Left kidney (tissue), 2 donors: ENCODE results near the gene TLX1. TPM values are rescaled to one million over a fixed set of nuclear protein-coding genes. Genes with fewer than 3 reads are reported as not detected.

ENCODE experiments used
- DNase-seq: peaks from one replicate; pipeline ENCODE4 v3.0.0-alpha.2; 2013
- polyA plus RNA-seq: library from polyadenylated mRNA; unstranded; fragments of 120-200 nt; gene quantifications from one replicate; pipeline ENCODE4 v1.2.1, GENCODE V29; 2013; ENCODE audit not compliant: insufficient read length

TLX1 gene
- polyA plus RNA-seq, 1 donor = not detected

DNA sequence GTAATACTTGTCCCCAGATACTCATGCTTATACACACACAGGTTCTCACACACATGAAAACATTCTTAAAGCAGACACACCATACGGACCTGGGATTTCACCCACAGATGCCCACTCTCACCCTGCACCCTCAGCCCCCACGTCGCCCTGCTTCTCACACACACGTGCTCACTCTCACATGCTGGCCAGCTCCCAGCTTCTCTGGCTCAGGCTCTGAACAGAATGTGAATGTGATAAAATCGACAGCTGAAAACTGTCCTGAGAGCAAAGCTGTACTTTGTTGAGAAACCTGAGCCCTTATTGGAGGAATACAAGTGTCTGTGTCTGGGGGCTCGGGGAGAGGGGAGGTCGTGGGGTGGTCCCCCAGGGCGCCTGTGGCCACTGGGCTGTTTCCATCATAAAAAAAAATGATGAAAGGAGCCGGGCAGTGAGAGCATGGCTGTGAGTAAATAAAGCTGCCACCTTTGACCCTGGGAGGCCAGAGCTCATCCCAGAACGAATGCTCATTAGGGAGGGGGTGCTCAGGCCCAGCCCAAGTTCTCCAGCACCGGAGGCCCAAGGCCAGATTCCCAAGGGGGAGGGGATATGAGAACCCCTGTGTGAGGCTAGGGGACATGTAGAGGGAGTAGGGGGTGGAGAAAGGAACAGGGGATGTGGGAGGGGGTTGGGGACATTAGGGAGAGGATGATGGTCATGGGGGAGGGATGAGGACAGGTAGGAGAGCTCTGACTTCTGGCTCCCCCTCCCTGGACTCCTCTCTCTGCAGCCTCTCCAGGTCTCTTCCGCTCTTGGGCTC lies 18.1 kb upstream of the TLX1 start:
- no peak for DNase-seq

DNA sequence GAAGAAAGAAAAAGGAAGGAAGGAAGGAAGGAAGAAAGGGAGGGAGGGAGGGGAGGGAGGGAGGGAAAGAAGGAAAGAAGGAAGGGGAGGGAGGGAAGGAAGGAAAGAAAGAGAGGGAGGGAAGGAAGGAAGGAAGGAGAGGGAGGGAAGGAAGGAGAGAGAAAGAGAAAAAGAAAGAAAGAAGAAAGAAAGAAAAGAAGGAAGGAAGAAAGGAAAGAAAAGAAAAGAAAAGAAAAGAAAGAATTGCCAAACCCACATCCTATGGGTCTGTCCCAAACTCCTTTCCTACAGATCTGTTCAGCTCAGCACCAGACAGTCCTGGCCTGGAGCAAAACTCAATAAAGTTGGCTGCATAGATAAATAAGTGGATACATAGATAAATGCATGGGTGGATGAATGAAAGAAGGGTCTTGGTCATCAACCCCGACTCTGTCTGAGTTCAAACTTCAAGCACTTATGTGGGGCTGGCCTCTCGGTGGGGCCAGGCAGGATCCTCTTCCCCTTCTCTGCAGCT lies 17.2 kb upstream of the TLX1 start:
- DNase-seq = no peak

DNA sequence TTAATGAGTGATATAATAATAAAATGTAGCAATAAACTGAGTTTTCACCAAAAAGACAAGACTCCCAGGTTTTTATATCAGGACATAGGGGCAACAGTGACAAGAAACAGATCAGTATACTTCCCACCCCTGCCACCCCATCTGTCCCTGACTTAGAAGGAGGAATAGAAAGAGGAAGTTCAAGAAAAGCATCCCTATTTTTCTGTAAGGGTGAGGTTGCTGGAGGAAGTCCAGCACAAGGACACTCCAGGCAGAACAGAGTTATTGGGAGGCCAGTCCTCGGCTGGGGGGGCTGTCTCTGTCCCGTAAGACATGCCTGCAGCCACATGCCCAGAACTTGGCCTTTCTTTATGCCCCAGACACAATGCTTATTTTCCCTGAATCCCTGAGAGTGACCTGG lies 16.5 kb upstream of the TLX1 start:
- no peak for DNase-seq

DNA sequence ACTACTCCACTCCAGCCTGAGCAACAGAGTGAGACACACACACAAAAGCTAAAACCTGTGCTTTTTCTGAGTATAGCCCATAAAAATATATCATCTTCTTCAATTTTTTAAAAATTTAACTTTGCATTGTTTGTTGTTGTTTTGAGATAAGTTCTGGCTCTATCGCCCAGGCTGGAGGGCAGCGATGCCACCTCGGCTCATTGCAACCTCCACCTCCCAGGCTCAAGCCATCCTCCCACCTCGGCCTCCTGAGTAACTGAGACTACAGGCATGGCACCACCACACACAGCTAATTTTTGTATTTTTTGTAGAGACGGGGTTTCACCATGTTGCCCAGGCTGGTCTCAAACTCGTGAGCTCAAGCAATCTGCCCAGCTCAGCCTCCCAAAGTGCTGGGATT lies 14.3 kb upstream of the TLX1 start:
- DNase-seq = no peak

DNA sequence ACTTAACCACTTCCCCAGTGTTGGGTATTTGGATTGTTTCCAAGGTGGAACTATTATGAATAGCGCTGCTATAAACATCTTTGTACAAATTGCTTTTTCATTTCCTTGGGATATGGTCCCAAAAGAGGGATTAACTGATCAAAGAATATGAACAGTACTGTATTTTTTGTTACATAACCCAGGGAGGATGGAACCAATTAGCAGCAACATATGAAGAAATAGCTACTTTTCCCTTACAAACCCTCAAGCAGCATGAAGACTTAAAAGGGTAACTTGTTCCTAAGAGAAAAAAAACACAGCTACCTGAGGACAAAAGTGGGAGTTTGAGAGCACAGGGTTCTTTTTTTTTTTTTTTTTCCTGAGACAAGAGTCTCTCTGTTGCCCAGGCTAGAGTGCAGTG lies 13.1 kb upstream of the TLX1 start:
- no peak for DNase-seq

DNA sequence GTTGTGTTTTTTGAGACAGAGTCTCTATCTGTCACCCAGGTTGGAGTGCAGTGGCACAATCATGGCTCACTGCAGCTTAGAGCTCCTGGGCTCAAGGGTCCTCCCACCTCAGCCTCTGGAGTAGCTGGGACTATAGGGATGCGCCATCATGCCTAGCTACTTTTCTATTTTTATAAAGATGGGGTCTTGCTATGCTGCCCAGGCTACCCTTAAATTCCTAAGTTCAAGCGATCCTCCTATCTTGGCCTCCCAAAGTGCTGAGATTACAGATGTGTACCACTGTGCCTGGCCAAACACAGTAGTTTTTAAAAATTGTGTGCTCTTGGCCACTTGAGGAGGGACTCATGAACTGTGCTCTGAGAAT lies 10.6 kb upstream of the TLX1 start:
- no peak for DNase-seq

DNA sequence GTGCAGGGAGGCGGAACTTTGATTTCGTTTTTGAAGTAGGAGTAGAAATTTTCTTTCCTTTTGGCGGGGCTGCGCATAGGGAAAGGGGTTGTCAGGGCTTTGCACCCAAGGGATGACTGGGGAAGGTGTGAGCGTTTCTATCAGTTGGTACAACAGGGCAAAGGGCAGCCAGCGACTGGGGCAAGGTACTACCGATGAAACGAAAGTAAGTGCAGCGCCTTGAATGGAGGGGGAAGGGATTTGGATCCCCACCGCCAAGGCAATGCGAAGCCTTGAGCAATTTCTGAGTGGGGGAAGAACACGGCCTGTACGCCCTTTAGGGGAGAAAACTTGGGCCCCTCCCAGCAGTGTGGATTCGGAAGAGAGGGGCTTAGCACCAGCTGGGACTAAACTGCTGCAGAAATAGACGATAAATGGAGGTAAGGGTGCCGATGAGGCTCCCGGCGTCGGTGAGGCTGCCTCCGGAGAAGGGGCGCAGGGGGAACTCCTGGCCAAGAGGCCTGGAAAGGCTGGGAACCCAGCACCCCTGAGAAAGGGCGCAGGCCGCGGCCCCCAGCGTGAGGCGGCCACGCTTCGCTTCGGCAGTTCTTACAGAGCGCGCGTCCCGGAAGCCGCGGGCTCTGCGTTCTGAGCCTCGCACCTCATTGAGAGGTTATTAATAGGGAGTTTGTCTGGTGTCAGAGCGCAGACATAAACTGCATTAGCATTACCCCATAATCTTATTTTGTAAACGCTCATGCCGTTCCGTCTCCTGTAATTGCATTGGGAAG lies 10.0 kb upstream of the TLX1 start:
- DNase-seq = no peak

DNA sequence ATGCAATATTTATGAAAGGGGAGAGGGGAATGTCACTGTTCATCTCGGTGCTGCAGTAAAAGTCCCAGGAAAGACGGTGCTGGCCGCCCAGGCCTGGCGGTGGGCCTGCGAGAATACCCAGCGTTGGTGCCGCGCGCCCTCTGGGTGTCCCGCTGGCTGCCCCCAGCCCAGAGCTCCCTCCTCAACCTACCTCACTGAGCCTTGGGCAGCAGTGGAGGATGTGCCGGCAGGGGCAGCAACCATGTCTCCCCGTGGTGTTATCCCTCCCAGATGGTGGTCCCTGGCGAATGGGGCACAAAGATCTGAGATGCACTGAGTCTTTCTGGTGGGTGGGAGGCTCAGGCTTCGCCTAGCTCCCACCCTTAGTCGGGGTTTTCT lies 9.5 kb upstream of the TLX1 start:
- no peak for DNase-seq

DNA sequence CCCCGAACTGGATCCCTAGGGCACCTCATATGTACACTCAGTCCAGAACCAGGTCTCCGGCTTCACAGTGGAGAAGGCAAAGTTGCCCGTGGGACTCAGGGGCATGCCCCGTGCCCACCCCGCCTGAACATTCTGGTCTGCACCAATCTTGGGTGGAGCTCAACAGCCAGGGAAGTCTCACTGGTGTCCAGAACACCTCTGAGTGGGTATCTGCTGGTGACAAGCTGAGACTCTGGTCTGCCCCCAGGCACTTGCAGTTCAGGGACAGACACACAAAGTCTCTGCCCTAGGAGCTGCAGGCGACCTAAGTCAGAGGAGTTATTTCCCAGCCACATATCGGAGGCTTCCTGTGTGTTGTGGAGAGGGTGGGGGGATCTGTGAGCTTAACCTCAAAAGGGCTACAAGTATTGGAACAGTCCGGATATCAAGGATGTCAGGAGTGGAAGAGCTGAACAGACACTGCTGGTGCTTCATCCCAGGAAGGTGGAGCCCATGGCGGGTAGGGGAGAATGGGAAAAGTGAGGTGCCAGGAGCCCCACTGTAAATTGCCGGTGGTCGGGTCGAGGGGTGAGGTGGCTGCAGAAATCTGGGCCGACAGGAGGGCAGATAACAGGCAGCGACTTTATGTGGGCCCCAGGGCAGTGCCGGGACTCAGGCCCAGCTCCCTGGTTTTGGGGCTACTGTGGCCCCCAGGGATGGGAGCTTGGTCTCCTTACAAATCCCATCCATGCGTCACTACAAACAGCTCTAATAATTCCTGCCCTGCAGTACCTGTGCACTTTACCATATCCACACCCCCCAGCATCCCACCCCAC lies 8.6 kb upstream of the TLX1 start:
- DNase-seq = no peak

DNA sequence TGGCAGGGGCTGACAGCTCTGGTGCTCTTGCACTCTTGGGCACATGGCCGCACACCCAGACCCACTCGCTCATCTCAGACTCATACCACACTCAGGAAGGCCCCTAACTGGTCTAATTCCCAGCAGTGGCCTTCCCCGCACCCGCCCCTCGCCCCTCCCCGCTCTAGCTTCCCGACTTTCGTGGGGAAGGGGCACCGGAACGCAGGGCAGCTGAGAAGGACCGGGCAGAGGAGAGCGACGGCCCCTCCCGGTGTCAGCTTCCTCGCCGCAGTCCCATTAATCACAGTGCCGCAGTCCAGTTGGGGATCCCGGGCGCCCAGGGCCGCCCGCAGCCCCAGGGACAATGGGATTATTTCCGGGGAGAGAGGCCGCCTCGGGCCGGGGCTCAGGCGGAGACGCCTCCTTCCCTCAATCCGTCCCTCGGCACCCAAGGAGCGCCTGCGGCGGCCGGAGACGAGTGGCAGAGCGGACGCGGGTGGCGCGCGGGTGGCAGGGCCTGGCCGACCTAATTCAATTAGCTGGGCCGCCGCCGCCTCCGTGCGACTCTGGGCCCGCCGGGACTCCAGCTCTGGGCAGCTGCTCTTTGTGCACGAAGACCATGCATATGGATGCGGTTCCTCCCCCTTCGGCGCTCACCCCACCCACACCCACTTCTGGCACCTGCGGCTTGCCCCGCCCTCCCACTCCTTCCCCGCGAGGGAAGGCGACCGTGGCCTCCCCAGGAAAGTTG lies 7.8 kb upstream of the TLX1 start:
- no peak for DNase-seq

DNA sequence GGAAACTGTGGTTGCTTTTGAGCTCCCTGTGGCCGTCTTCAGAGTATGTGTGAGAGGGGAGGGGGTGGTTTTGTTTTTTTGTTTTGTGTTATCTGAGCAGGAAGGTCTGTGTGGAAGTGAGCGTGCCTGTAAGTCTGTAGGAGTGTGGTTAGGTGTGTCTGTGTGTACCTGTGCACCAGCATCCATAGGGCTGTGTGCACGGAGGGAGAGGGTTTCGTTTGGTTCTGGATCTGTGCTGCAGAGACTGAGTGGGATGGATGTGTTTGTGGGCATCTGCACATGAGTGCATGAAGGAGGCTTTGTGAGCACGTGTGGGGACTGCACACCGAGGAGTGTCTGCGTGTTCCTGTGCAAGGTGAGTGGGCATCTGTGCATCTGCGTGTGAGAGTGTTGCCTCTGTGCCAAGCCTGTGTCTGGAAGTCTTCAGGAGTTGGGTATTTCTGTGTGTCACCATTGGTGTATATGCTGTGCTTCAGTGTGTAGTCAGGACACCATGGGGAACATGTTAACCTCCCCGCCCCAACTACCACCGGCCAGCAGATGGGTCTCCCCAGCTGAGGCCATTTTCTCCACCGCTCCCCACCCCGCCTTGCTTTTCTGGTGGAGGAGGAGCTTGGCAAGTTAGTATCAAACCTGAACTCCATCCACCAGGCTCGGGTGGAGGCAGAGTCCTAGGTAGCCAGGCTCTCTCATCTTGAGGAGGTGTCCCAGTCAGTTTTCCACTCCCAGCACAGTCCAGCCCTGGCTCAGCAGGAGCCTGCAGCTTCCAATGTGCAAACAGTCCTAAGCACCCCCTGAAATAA lies 7.1 kb upstream of the TLX1 start:
- no peak for DNase-seq

DNA sequence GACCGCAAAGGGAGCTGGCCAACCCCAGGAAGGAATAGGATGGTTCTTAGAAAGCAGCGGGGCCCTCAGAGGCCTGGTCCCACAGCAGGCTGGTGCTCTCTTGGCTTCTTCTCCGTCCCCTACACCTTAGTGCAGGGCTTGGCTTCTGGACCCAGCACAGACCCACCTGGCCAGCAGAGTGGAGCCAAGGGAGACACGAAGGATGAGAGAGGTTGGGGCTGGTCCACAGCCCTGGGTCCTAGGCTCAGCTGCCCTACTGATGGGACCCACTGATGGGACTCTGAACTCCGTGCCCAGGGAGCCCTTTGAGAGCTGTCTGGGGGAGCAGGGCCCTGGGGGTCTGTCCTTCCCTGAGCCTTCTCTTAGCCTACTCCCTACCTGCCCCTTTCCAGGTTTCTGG lies 6.2 kb upstream of the TLX1 start:
- DNase-seq = no peak

DNA sequence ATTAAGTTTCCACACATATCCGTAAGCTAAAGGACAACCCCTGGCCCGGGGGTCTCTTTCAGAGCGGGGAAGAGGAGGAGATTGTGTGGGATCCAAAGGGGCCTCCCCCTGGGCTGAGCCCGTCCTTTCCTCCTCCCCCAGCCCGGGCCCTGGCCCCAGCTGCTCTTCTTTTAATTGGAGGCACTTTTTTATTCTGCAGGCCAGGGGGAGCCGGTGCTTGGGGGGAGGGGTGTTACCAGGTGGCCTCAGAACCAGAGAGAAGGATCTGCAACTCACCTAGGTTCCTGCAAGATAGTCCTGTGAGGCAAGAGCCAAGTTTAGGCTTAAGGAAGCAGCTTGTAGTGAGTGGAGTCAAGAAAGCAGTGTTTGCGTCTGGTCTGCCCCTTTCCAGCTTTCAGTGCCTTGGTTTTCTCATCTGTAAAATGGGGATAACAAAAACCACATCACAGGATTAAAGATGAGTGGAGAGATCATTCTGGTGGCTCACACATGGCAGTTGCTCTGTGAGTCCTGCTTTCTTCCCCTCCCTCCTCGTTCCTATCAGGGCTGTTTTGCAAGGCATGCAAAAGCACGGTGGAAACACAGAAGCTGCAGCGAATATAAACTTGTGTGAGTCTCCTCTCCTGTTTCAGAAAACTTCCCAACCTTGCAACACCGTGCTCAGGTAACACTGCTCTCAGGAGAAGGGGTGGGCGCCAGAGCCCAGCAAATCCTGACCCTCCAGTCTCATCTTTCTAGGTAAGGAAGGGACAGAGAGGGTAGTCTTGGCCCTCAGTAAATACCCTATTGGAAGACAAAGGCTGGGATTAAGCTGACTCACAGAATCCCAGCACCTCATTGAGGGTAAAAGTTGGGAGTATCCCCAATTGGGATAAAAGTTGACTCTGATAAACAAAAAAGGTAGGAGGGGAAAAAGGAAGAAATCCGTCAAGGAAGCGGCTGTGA lies 4.1 kb upstream of the TLX1 start:
- no peak for DNase-seq

DNA sequence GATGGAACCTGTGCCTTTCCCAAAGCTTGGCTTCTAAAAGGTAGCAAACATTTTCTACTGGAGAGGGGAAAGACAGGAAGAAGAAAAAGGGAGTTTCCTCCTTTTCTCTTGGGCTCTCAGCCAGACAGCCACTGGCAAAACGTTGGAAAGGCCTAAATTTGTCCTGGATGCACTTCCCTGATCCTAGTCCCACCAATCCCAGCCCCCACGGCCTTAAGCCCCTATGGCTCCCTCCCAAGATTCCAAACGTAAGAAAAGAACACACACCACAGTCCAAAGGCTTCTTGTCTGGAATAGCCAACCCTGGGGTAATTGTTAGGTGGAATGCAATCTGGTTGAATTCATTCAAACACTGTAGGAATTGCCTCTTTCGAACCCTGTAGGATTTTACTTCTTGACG lies 959 bp upstream of the TLX1 start:
- no peak for DNase-seq

DNA sequence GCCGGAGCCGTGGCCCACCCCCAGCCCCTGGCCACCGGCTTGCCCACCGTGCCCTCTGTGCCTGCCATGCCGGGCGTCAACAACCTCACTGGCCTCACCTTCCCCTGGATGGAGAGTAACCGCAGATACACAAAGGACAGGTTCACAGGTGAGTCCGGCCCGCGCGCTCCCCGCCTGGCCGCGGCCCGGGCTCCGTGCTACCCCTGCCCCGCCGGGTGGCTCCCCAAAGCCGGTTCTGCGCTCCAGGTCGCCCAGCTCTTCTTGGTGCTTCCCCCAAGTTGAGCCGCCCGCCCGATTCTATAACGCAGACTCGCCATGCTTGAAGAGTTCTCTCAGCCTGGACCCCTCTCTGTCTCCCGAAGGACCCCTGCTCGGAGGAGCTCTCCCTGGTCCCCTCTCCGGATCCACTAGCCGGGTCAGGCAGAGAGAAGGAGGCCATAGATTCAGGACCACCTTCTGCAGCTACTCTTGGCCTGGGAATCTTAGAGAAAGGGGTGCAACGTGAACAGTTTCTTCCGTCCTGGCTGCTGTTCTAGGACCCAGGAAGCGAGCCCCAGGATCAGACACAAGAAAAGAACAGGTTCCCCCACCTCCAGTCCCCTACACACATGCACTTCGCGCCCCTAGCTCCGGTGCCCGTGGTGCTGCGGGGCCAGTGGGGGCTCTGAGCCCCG lies 999 bp downstream of the TLX1 start:
- DNase-seq = no peak

DNA sequence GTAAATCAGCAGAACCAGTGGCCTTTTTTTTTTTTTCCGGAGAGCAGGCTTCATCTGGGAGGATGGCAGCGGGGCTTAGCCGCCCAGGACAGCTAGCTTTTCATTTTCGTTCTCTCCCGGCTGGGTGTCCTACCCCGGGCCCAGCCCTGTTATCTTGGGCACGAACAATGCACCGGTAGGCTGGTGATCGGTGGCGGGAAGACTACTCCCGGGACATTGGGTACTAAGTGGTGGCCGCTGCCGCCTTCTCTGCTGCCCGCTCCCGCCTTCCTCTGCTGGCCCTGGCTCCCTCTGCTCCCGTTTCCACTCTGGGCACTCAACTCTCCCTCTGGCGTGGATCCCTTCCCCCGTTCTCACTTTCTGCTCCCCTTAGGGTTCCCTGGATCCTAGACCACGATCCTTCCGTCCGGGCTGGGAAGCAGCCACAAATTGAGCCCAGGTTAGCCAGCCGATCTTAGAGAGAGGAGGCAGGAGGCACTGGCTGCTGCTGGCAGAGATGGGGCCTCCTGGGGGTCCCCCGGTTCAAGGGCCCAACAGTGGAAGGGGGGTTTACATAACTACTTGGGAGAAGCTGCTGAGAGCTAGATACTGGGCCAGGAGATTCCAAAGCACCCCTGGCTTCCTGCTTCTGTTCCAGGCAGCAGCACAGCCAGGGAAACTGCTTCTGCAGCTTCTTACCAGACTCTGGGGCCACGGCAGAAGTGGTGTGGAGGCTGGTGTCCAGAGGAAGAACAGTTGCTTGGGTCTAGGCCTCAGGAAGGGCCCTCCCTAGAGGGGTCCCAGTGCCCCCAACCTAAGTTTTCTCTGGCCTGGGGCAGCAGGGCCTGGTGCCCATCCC lies 1.8 kb downstream of the TLX1 start:
- no peak for DNase-seq

DNA sequence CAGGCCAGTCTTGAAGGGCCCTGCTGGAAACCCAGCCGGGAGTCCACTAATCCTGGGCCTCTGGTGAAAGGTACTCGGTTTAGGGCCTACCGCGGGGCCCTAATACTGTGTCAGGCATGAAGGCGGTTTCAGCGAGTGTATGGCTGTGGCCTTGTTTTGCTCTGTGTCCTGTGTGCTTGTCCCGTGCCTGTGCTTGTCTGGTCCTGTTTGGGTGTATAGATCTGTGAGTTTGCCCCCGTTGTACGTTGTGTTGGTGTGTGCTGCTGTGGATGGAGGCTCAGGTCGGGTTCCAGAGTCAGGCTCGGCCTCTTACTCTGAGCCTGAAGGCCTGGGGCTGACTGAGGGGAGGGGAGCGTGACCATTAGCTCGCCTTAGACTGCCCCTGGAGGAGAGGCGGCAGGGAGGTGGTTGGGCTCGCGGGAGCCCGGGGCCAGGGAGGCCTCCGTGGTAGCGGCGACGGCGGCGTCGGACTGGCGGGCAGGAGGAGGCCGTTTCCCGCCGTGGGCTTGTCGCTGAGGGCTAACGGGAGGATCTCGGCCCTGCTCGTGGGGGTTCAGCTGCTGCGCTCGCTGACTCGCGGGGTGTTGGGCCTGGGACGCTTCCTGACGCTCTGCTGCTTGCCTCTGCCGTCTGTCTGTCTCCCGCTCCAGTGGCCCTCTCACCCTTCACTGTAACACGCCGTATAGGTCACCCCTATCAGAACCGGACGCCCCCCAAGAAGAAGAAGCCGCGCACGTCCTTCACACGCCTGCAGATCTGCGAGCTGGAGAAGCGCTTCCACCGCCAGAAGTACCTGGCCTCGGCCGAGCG lies 2.6 kb downstream of the TLX1 start:
- DNase-seq = no peak
